Activated naive CD4-positive, alpha-beta T cell treated with Interleukin-2 at 50 U/mL for 16 hours (primary cell): ENCODE measurements around the gene GCK.

Source experiments
- DNase-seq: peaks from one replicate; pipeline ENCODE4 v3.0.0-alpha.2; 2020

Gene GCK

GRCh38 chr7:44153948-44154335 is 35.3 kb downstream of the GCK start:
- no peak for DNase-seq

DNA sequence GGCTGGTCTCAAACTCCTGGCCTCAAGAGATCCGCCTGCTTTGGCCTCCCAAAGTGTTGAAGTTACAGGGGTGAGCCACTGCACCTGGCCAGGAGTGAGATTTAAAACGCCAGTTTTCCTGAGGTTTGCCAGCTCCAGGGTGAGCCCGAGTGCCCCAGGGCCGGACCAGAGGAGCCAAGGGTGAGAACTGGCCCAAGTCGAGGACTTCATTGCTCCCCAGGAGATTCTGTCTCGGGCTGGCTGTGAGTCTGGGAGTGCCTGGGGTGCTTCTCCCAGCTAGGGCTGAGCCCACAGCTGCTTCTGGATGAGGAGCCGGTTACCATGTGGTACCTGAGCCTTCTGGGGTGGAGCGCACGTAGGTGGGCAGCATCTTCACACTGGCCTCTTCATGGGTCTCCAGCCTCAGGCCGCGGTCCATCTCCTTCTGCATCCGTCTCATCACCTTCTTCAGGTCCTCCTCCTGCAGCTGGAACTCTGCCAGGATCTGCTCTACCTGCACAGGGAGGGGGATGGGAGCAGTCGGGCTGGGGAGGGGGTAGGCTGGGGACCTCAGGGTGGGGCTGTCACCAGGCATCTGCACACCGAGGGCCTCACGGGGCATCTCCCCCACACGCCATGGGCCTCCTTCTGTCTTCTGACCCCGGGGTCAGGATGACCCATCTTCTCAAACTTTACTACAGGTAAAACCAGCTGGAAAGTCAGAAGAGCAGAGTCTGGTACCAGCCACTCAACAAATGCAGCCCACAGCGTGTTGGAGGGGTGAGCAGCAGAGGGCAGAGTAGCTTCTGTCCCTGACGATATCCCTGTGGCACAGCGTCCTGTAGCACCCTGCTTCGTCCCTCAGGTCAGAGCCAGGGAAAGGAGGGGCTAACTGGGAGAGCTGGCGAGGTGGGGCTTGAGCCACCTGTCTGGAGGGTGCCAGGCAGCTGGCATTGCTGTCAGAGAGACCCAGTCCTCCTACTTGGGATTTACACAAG is 36.0 kb downstream of the GCK start:
- DNase-seq: no peak

DNA sequence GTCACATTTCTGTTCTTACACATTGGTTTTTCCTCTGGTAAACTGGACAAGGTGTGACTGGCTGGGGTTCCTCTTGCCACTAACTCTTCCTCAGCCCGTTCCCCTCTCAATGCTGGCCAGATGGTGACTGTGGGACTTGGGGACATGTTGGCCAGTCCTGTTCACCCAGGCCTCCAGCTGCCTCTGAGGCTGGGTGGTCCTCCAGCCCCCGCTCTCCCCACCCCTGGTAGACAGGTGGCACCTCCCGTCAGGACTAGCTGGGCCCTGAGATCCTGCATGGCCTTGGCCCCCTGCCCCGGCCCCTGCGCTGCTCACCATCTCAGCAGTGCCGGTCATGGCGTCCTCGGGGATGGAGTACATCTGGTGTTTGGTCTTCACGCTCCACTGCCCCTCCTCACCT is 37.3 kb downstream of the GCK start:
- DNase-seq: no peak

- no peak for DNase-seq
Measured at GRCh38 chr7:44150966-44151941, 38.0 kb downstream of the GCK start.

DNA sequence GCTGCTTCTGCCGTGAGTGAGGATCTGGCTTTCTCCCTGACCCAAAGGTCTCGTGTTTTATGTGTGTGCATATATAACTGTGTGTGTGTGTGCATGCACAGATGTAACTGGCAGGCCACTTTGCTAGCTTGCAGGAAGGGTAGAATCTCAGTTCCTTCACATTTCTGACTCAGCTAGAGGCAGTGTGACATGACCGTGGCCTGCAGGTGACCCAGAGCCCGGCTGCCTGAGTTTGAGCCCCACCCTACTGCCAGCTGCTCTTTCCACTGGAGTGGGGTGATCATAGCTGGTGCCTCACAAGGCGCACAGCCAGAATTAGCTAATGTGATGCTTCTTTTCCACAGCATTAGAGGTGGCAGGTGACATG is 38.8 kb downstream of the GCK start:
- no peak for DNase-seq

- no peak for DNase-seq
Measured at GRCh38 chr7:44149571-44150465, 39.4 kb downstream of the GCK start.

DNA sequence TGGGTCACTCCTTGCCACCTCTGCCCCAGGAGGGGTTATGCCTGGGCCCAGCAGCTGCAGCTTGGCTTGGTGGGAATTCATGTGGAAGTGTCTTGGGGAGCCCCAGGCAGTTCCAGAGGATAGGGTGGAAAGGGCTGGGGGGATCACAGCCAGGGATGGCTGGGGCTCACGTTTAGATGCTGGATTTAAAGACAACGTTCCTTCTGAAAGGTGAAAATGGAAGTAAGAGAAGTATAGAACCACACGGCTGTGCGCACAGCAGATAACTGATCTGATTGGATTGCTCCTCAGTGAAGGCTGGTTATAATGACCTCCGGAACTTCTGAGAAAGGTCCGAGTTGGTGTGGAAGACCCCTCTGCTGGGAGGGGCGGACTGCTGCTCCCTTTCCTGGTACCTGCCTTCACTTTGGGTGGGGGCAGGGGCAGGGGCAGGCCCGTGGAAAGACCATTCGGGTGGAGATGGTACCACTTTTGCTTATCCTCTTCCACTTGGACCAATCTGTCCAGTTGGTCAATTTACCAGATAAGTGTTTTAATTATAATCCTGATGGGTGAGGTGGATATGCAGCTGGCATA is 40.2 kb downstream of the GCK start:
- no peak for DNase-seq

DNA sequence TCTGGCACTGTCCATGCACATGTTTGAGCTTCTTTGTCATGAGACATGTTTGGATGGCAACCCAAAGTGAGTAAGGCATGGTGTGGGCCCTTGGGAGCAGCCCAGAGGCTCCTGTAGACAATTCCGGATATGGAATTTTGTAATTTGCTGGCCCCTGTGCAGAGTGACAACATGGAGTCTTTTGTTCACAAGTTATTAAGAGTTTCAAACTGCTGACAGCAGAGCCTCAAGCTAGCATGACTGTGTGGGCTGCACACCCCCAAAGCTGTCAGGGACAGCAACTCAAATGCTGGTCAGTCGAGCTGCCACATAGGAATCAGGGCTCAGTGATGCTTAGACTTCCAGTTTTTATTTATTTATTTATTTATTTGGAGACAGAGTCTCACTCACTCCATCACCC is 41.1 kb downstream of the GCK start:
- no peak for DNase-seq

- DNase-seq: no peak
Measured at GRCh38 chr7:44147026-44147991, 41.9 kb downstream of the GCK start.

DNA sequence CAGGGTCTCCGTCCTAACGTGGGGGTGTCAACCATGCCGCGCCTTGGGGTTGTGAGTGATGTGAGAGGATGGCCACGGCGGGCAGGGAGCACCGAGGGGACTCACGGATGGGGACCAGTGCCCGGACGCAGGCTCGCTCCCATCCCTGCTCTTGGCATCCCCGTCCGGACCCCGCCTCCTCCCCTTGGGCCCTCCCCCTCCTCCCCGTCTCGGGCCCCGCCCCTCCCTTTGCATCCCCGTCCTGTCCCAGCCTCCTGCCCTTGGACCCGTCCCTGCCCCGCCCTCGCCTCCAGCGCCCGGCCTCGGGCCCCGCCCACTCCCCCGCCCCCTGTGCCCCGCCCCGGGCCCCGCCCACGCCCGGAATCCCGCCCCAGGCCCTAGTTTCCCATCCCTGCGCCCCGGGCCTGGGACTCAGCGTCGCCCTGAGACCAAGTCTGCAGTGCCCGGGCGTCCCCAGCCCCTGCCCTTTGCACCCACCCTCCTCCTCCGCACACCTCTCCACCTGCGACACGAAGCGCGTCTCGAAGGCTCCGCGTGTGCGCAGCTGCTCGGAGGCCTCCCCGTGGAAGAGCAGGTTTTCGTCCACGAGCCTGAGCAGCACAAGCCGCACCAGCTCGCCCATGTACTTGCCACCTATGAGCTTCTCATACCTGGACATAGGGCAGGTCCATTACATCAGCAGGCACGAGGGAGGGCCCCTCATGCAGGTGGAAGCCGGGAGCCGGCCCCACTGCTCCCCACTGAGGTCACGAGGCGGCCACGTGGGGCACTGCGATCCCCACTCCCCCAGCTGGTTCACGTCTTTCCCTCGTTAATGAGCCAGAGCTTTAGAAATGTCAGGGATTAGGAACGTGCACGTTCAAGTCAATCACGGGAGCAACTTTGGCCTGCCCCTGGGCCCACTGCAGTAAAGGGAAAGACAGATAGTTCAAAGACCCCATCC is 43.0 kb downstream of the GCK start:
- peak; percentile 51 for DNase-seq

DNA sequence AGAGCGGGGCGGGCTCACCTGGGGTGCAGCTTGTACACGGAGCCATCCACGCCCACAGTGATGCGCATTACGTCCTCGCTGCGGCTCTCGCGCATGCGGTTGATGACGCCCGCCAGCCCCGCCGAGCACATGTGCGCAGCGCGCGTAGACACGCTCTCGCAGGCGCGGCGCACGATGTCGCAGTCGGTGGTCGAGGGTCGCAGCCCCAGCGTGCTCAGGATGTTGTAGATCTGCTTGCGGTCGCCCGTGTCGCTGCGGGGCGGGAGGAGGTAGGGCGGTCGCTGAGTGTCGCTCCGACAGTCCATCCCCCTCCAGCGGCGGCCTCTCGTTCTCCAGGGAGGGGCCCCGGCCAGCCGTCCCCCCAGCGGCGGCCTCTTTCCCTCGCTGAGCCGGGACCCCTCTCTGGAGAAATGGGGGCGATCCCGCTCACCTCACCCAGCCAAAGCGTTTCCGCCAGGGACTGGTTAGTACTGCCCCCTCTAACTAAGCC is 43.7 kb downstream of the GCK start:
- DNase-seq: peak; percentile 56

DNA sequence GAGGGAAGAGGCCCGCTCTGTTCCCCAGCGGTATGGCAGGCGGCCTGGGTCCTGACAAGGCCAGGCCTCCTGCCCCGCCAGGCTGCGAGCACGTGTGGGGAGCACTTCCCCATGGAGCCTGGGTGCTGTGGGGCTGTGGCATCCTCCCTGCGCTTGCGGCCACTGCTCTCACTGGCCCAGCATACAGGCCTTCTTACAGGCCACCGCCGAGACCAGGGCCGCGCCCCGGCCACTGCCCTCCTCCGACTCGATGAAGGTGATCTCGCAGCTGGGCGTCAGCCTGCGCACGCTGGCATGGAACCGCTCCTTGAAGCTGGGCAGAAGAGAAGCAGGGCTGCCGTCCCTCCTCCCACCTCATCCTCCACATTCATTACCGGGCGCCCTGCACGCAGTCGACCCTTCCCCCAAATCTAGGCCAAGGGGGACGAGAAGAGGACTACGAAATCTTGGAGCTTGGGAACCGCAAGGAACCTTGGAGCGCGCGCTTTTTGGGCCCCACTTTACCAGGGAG is 44.2 kb downstream of the GCK start:
- no peak for DNase-seq

DNA sequence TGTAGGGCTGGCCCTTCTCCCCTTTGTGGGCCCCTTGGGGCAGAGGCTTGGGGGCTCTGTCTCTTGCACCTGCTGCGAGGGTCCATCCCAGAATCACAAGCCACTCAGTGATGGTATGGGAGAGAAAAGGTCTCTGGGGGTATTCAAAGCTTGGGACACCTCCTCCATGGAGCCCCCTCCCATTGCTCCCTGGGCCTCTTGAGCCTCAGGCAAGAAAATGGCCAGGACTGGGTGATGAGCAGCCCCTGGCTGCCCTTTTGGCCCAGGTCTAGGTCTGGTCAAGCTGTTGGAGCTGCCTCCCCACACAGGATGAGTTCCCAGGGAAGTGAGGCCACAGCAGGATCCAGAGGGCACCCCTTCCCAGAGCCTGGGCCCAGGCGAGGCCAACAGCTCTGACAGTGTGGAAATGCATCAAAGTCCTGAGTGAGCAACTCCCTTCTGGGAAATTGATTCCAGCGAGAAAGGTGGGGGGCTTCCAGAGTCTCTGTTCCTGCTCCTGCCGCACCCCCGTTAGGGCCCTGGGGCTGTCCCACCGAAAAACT is 44.7 kb downstream of the GCK start:
- no peak for DNase-seq

DNA sequence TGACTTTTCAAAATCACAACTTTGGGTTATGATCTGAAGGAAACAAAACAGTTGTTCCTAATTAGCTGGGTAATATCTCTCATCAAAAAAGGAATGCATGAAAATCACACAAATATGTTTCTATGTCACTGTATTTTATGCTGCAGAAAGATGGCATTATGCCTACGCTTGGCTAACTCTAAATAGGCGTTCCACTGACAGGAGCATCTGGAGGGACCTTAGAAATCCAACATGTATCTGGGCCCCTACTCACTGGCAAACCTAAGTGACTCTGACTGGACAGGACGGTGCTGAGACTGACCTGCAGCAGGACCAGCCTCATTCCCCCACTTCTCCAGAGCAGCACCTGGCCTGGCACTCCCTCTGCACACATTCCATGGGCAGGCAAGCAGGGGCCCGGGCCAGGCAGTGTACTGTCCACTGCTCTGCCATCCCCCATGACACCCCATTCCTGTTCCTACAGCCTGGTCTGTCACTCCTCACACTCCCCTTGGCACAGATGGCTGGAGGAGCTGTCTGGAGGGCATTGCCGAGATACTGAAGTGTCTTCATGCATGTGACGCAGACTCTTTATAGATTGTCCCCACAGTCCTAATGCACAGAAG is 45.5 kb downstream of the GCK start:
- no peak for DNase-seq

- no peak for DNase-seq
Measured at GRCh38 chr7:44142028-44142427, 47.2 kb downstream of the GCK start.

DNA sequence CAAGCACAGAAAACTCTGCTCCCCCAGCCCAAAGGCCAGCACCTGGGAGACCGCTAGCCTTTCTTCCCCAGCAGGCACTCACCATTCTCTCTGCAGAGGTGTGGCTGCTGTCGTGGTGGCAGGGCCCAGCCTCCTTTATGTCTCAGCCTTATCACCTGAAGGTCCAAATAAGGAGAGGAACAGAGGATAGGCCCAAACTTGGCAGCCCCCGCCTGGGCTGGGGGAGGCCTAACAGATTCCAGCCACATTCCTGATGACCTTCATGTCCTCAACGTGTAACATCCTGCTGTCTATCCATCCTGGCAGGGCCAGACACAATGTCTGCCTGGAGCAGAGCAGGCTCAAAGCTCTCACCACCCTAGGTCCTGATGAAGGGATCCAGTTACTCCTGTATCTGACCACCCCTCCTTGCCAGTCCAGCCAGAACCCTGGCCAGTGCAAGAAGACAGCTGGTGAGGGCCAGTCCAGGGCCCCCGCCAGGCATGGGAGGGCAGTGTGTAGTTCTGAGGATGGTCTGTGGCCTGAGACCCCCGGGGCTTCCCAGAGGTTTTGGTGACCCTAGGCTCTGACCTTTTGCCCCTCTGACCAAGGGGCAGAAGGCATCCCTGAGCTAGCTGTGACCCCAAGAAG is 47.9 kb downstream of the GCK start, which contains the start of gene MYL7:
TSS of gene MYL7 (minus strand) at position 112 of the 630 bp plus-strand sequence. CDS start at position 85, 27 bp downstream.
- DNase-seq: no peak

GRCh38 chr7:44140341-44140740 is 48.9 kb downstream of the GCK start:
- no peak for DNase-seq
